H1 (cell line): Measurements from ENCODE around the gene DYNLT2. TPM values are rescaled to one million over a fixed set of nuclear protein-coding genes. Genes with fewer than 3 reads are reported as not detected.

Experiments
- CTCF ChIA-PET: fragments of 300-600 bp; sonication (Branson Sonifier 250); formaldehyde crosslinking; loops from one replicate; lab custom pipeline; 2021; ENCODE audit not compliant: partially characterized antibody; lab: Charles Lee
- POLR2A ChIA-PET: fragments of 300-600 bp; sonication (Branson Sonifier 250); formaldehyde crosslinking; loops from one replicate; lab custom pipeline; 2021; ENCODE audit warnings: inconsistent platforms; ENCODE audit not compliant: partially characterized antibody; lab: Charles Lee
- DNase-seq, 2 experiments: peaks; one replicate each; pipeline versions ENCODE4 v3.0.0 to v3.0.0-alpha.2; 2010 to 2022; ENCODE audit warnings: low spot score in 2 of 2, low read depth in 1 of 2, mixed read lengths in 1 of 2
- FAIRE-seq: peaks from 2 replicates; lab custom pipeline; 2011; peaks lifted over from hg19 to GRCh38; lab: Jason Lieb, UNC
- H2AFZ ChIP-seq: 2 replicates; pipeline ENCODE4 v1.8.1; 2012; ENCODE audit warnings: low read length, inconsistent platforms
- H2AK5ac ChIP-seq: 2 replicates; pipeline ENCODE4 v1.6.1; 2013; ENCODE audit warnings: low read depth, low read length
- H2BK120ac ChIP-seq: replicated peaks from 2 replicates; pipeline ENCODE3; 2013; ENCODE audit warnings: low read depth, low read length, inconsistent platforms
- H2BK12ac ChIP-seq: 2 replicates; pipeline ENCODE4 v1.6.1; 2013; ENCODE audit warnings: low read depth, low read length
- H2BK15ac ChIP-seq: 2 replicates; pipeline ENCODE4 v1.6.1; 2013; ENCODE audit warnings: low read length
- H2BK20ac ChIP-seq: 2 replicates; pipeline ENCODE4 v1.6.1; 2013; ENCODE audit warnings: low read length
- H2BK5ac ChIP-seq: 2 replicates; pipeline ENCODE4 v1.6.1; 2013; ENCODE audit warnings: low read depth, low read length
- H3K14ac ChIP-seq: 2 replicates; pipeline ENCODE4 v1.6.1; 2013; ENCODE audit warnings: inconsistent platforms; ENCODE audit not compliant: insufficient read length
- H3K18ac ChIP-seq: 2 replicates; pipeline ENCODE4 v1.6.1; 2013; ENCODE audit warnings: low read length; ENCODE audit errors: extremely low read depth
- H3K23ac ChIP-seq: 2 replicates; pipeline ENCODE4 v1.6.1; 2013; ENCODE audit warnings: inconsistent platforms; ENCODE audit not compliant: insufficient read length
- H3K23me2 ChIP-seq: 2 replicates; pipeline ENCODE4 v1.6.1; 2013; ENCODE audit warnings: low read depth, low read length
- H3K27ac ChIP-seq: 2 replicates; pipeline ENCODE4 v1.6.1; 2011; ENCODE audit warnings: low read depth, low read length, inconsistent platforms
- H3K27me3 ChIP-seq, 4 experiments: replicated peaks in 1 of 4; 1 replicate in 1 of 4; 2 replicates in 3 of 4; pipeline versions ENCODE4 v1.6.1 to v1.8.1; 2011 to 2013; ENCODE audit warnings: low read length in 3 of 4, mild to moderate bottlenecking in 3 of 4, inconsistent platforms in 2 of 4, mixed read lengths in 2 of 4, moderate library complexity in 1 of 4; ENCODE audit not compliant: control insufficient read depth in 3 of 4, insufficient read depth in 3 of 4; ENCODE audit errors: extremely low read depth in 1 of 4
- H3K36me3 ChIP-seq, 4 experiments: 2 replicates each; pipeline versions ENCODE4 v1.6.1 to v1.8.1; 2011 to 2013; ENCODE audit warnings: mild to moderate bottlenecking in 4 of 4, low read length in 3 of 4, moderate library complexity in 2 of 4, control low read depth in 1 of 4, inconsistent platforms in 1 of 4; ENCODE audit not compliant: insufficient read depth in 4 of 4, control insufficient read depth in 2 of 4
- H3K4ac ChIP-seq: replicated peaks from 2 replicates; pipeline ENCODE3; 2013; ENCODE audit warnings: low read length, low read depth, mixed read lengths, inconsistent platforms; ENCODE audit not compliant: insufficient read length
- H3K4me1 ChIP-seq, 4 experiments: replicated peaks in 1 of 4; 1 replicate in 1 of 4; 2 replicates in 3 of 4; pipeline versions ENCODE4 v1.6.1 to v1.8.1; 2011 to 2013; ENCODE audit warnings: low read length in 3 of 4, inconsistent platforms in 2 of 4, mixed read lengths in 1 of 4; ENCODE audit not compliant: insufficient read depth in 4 of 4, control insufficient read depth in 3 of 4
- H3K4me2 ChIP-seq, 2 experiments: 2 replicates each; pipeline versions ENCODE4 v1.6.1 to v1.8.1; 2011 to 2013; ENCODE audit warnings: low read depth in 2 of 2, low read length in 2 of 2, control low read depth in 1 of 2, inconsistent platforms in 1 of 2, mild to moderate bottlenecking in 1 of 2; ENCODE audit not compliant: insufficient read depth in 1 of 2
- H3K4me3 ChIP-seq, 4 experiments: fragments of 200-600, 300-600 bp in 1 of 4; sonication (generic), shearing (Covaris generic), sonication (Bioruptor Twin) in 1 of 4; 2 replicates each; pipeline versions ENCODE4 v1.5.1 to v1.8.1; 2011 to 2016; ENCODE audit warnings: low read length in 4 of 4, low read depth in 3 of 4, control low read depth in 2 of 4, inconsistent platforms in 2 of 4, mild to moderate bottlenecking in 2 of 4, mixed read lengths in 1 of 4, moderate library complexity in 1 of 4; ENCODE audit not compliant: insufficient read depth in 2 of 4; ENCODE audit errors: extremely low read depth in 1 of 4
- H3K56ac ChIP-seq: replicated peaks from 2 replicates; pipeline ENCODE3; 2013; ENCODE audit warnings: low read depth, mild to moderate bottlenecking, mixed read lengths, low read length, inconsistent platforms; ENCODE audit not compliant: insufficient read length
- H3K79me1 ChIP-seq: 2 replicates; pipeline ENCODE4 v1.6.1; 2013; ENCODE audit warnings: low read depth, low read length, control low read depth
- H3K79me2 ChIP-seq, 2 experiments: 2 replicates each; pipeline versions ENCODE4 v1.6.1 to v1.8.1; 2012 to 2013; ENCODE audit warnings: low read length in 2 of 2, mild to moderate bottlenecking in 2 of 2, inconsistent platforms in 1 of 2; ENCODE audit not compliant: insufficient read depth in 2 of 2, control insufficient read depth in 1 of 2
- H3K9ac ChIP-seq, 4 experiments: replicated peaks in 1 of 4; 1 replicate in 1 of 4; 2 replicates in 3 of 4; pipeline versions ENCODE4 v1.6.1 to v1.8.1; 2011 to 2013; ENCODE audit warnings: low read depth in 3 of 4, low read length in 3 of 4, control low read depth in 2 of 4, mild to moderate bottlenecking in 2 of 4, moderate library complexity in 2 of 4, inconsistent platforms in 1 of 4; ENCODE audit errors: extremely low read depth in 1 of 4
- H3K9me3 ChIP-seq, 2 experiments: 2 replicates each; pipeline versions ENCODE4 v1.6.1 to v1.8.1; 2012 to 2013; ENCODE audit warnings: mild to moderate bottlenecking in 2 of 2, moderate library complexity in 2 of 2, control low read depth in 1 of 2, inconsistent platforms in 1 of 2, low read depth in 1 of 2, low read length in 1 of 2, mixed read lengths in 1 of 2; ENCODE audit not compliant: insufficient read depth in 2 of 2
- H4K20me1 ChIP-seq, 2 experiments: replicated peaks in 1 of 2; 2 replicates each; pipeline versions ENCODE3 to v1.8.1; 2011 to 2013; ENCODE audit warnings: inconsistent platforms in 2 of 2, low read length in 2 of 2, mild to moderate bottlenecking in 1 of 2; ENCODE audit not compliant: insufficient read depth in 2 of 2, control insufficient read depth in 1 of 2
- H4K5ac ChIP-seq: 2 replicates; pipeline ENCODE4 v1.6.1; 2013; ENCODE audit warnings: low read length, low read depth, mixed read lengths, inconsistent platforms; ENCODE audit not compliant: insufficient read length
- H4K8ac ChIP-seq: 2 replicates; pipeline ENCODE4 v1.8.0; 2013; ENCODE audit warnings: mild to moderate bottlenecking, moderate library complexity, low read length, inconsistent platforms; ENCODE audit not compliant: insufficient read depth; ENCODE audit errors: extremely low read depth
- H4K91ac ChIP-seq: replicated peaks from 2 replicates; pipeline ENCODE3; 2013; ENCODE audit warnings: low read length, mixed read lengths, inconsistent platforms; ENCODE audit not compliant: insufficient read length
- CTBP2 ChIP-seq: IDR thresholded peaks from 2 replicates; pipeline ENCODE4 v1.7.0; 2011; ENCODE audit warnings: borderline replicate concordance, mild to moderate bottlenecking, moderate library complexity, mixed read lengths, low read length; ENCODE audit not compliant: insufficient read depth, insufficient read length
- KDM4A ChIP-seq: IDR thresholded peaks from one replicate; pipeline ENCODE4 v1.7.1; 2012; ENCODE audit warnings: low read depth, mild to moderate bottlenecking, moderate library complexity, low read length, inconsistent platforms; ENCODE audit not compliant: severe bottlenecking
- WGBS, 2 experiments: shearing (Covaris generic) in 1 of 2; methylation state at CpG; one replicate each; pipeline versions ENCODE4 v1.1.6 to v1.1.7; 2013 to 2015; ENCODE audit warnings: low lambda C conversion rate in 2 of 2, mixed read lengths in 2 of 2, inconsistent platforms in 1 of 2, low coverage in 1 of 2, missing lambda C conversion rate in 1 of 2; ENCODE audit not compliant: insufficient replicate concordance in 2 of 2, insufficient coverage in 1 of 2, insufficient read length in 1 of 2; ENCODE audit errors: extremely low coverage in 1 of 2, missing lambda C conversion rate in 1 of 2; 5-methylcytosine and 5-hydroxymethylcytosine counted together
- polyA plus RNA-seq, 7 experiments: library from polyadenylated mRNA; depleted of rRNA in 3 of 7; stranded (reverse) in 5 of 7; unstranded in 2 of 7; fragments of >200 nt in 5 of 7; fragments of 200-250 nt in 2 of 7; gene quantifications; 1 replicate in 5 of 7; 2 replicates in 1 of 7; 4 replicates in 1 of 7; pipeline versions ENCODE4 v1.2.1 to v1.2.3, GENCODE V29; 2011 to 2013; ENCODE audit warnings: missing spikeins in 2 of 7, mixed read lengths in 2 of 7
- total RNA-seq: library from RNA; stranded (reverse); fragmentation: NEBNext Ultra II Directional; extraction: Animal tissue kit (Norgen Biotek cat#: 25700); gene quantifications from 2 replicates; pipeline ENCODE4 v1.2.1, GENCODE V29; 2021

The DYNLT2 gene
- total and polyA plus RNA-seq, 2 of the 8 experiments (the other 6 are each of a cell fraction or from before 2014, with no cell fraction given) = 0.48 to 1.8 TPM

GRCh38 chr6:169695131-169695530, 56.2 kb downstream of the DYNLT2 start:
- ChIA-PET POLR2A (no interaction called here), CTCF (interaction anchor here (0.9 to 1.2 kb wide), 4 partner anchors 10 to 137 kb away, joined by 3 to 4 read pairs (median 3); no protein-coding TSS in a partner anchor)
- no peak for TF ChIP-seq KDM4A
- no peak for TF ChIP-seq CTBP2
- H3K4me1 ChIP-seq = peaks cover 0 to 5% (median 2%) of the 10 kb centered on the region in 4 experiments; a peak in 2 of 7 replicates
- no peak overlapping the region for H3K4ac ChIP-seq
- no peak overlapping the region for H3K56ac ChIP-seq
- no peak overlapping the region for H2BK15ac ChIP-seq
- no peak overlapping the region for H4K5ac ChIP-seq
- H2BK120ac ChIP-seq = no peak overlapping the region
- DNase-seq (no peak), FAIRE-seq (no peak)
- no peak overlapping the region for H3K23ac ChIP-seq
- H3K27me3 ChIP-seq = no peaks in the 10 kb centered on the region
- H2BK5ac ChIP-seq = no peak overlapping the region
- no peak overlapping the region for H3K4me2 ChIP-seq
- no peak overlapping the region for H3K27ac ChIP-seq
- H3K4me3 ChIP-seq = no peak overlapping the region
- no peak overlapping the region for H2BK20ac ChIP-seq
- no peak overlapping the region for H2BK12ac ChIP-seq
- no peak overlapping the region for H3K18ac ChIP-seq
- H3K36me3 ChIP-seq = peaks cover 0 to 9% (median 0%) of the 10 kb centered on the region in 4 experiments; a peak in 2 of 8 replicates
- H3K9ac ChIP-seq = no peak overlapping the region
- no peak overlapping the region for H4K8ac ChIP-seq
- no peaks in the 10 kb centered on the region; a peak in 1 of 4 replicates for H3K9me3 ChIP-seq
- H2AFZ ChIP-seq = no peak overlapping the region
- no peak overlapping the region for H2AK5ac ChIP-seq
- no peak overlapping the region for H4K91ac ChIP-seq
- H3K79me2 ChIP-seq = peaks cover 3 to 77% of the 10 kb centered on the region in 2 experiments
- H3K14ac ChIP-seq = no peak overlapping the region
- peaks cover 23% of the 10 kb centered on the region for H3K79me1 ChIP-seq
- no peaks in the 10 kb centered on the region for H3K23me2 ChIP-seq
- H4K20me1 ChIP-seq = peaks cover 2 to 7% of the 10 kb centered on the region in 2 experiments
- 97% methylated on average over 5 of the region's 5 CpGs; no CpG with 5 or more reads in 1 of the 2 experiments for WGBS, 2 experiments
